Kidney epithelial cell (primary cell): Measurements from ENCODE around the gene B4GALT1. TPM values are rescaled to one million over a fixed set of nuclear protein-coding genes. Genes with fewer than 3 reads are reported as not detected.

Experiments used
- DNase-seq: peaks from one replicate; pipeline ENCODE4 v3.0.0-alpha.2; 2010; ENCODE audit warnings: low read depth
- H3K27me3 ChIP-seq: 2 replicates; pipeline ENCODE4 v1.6.0; 2011; ENCODE audit warnings: low read length; ENCODE audit not compliant: control insufficient read depth, insufficient read depth
- H3K36me3 ChIP-seq: 2 replicates; pipeline ENCODE4 v1.5.1; 2011; ENCODE audit warnings: low read length; ENCODE audit not compliant: control insufficient read depth, insufficient read depth
- H3K4me3 ChIP-seq: 2 replicates; pipeline ENCODE4 v1.5.1; 2011; ENCODE audit warnings: low read depth, mild to moderate bottlenecking, control low read depth, low read length
- CTCF ChIP-seq: IDR thresholded peaks from 2 replicates; pipeline ENCODE4 v1.5.1; 2011; ENCODE audit warnings: mild to moderate bottlenecking, moderate library complexity, low read length, control low read depth, inconsistent platforms; ENCODE audit not compliant: insufficient read depth, poor library complexity, severe bottlenecking
- total RNA-seq: library from RNA; depleted of rRNA; stranded (reverse); fragments of >200 nt; gene quantifications from 2 replicates; pipeline ENCODE4 v1.2.3, GENCODE V29; 2015

The B4GALT1 gene
- total RNA-seq, 1 donor from 2014 or later, result 86.1 TPM

GRCh38 chr9:33159777-33160127 lies 7.4 kb downstream of the B4GALT1 start:
- DNase-seq, result no peak

GRCh38 chr9:33158843-33159776 lies 8.0 kb downstream of the B4GALT1 start:
- DNase-seq, result no peak
- no peak for TF ChIP-seq CTCF
- Histone ChIP-seq H3K4me3 (no peak overlapping the region), H3K27me3 (no peaks in the 10 kb centered on the region), H3K36me3 (no peaks in the 10 kb centered on the region)

More at GRCh38 chr9:33159777-33160127, 7.4 kb downstream of the B4GALT1 start:
- H3K4me3 ChIP-seq, result no peak overlapping the region
- no peaks in the 10 kb centered on the region for H3K27me3 ChIP-seq
- no peak for TF ChIP-seq CTCF
- no peaks in the 10 kb centered on the region for H3K36me3 ChIP-seq

- H3K36me3 ChIP-seq, result no peaks in the 10 kb centered on the region
- no peak overlapping the region for H3K4me3 ChIP-seq
- TF ChIP-seq CTCF, result no peak
- no peaks in the 10 kb centered on the region for H3K27me3 ChIP-seq
- no peak for DNase-seq
These were observed 8.9 kb downstream of the B4GALT1 start for GRCh38 chr9:33157960-33158842.

GRCh38 chr9:33155393-33155792 lies 11.7 kb downstream of the B4GALT1 start:
- DNase-seq, result no peak
- no peak for TF ChIP-seq CTCF
- H3K27me3 ChIP-seq, result no peaks in the 10 kb centered on the region
- H3K4me3 ChIP-seq, result no peak overlapping the region
- no peaks in the 10 kb centered on the region for H3K36me3 ChIP-seq

GRCh38 chr9:33154371-33154770 lies 12.8 kb downstream of the B4GALT1 start:
- no peak for TF ChIP-seq CTCF
- Histone ChIP-seq H3K36me3 (no peaks in the 10 kb centered on the region), H3K27me3 (no peaks in the 10 kb centered on the region), H3K4me3 (no peak overlapping the region)
- no peak for DNase-seq
